SK-N-SH (cell line): Measurements from ENCODE around the gene CCT4. TPM values are rescaled to one million over a fixed set of nuclear protein-coding genes. Genes with fewer than 3 reads are reported as not detected.

ENCODE experiments used
- CTCF ChIA-PET: fragments of 300-600, 350-600 bp; formaldehyde crosslinking; extraction: SDS; loops from one replicate; lab custom pipeline; 2021; lab: Yijun Ruan, JAX
- POLR2A ChIA-PET: fragments of 350-600 bp; sonication (Branson Sonifier 250); formaldehyde crosslinking; extraction: SDS; loops from one replicate; lab custom pipeline; 2020; ENCODE audit warnings: antibody characterized with exemption, inconsistent platforms; lab: Yijun Ruan, JAX
- DNase-seq: peaks from one replicate; pipeline ENCODE4 v3.0.0; 2012
- H2AFZ ChIP-seq: fragments of 200-600 bp; sonication (generic); 2 replicates; pipeline ENCODE4 v1.8.1; 2016; ENCODE audit warnings: antibody characterized with exemption, mild to moderate bottlenecking, low read depth
- H3F3A ChIP-seq: fragments of 200-600 bp; sonication (generic); replicated peaks from 2 replicates; pipeline ENCODE3; 2016; ENCODE audit warnings: antibody characterized with exemption, mild to moderate bottlenecking; ENCODE audit not compliant: insufficient read depth
- H3K27ac ChIP-seq, 2 experiments: fragments of 200-500 bp in 1 of 2; fragments of 200-600 bp in 1 of 2; sonication (Bioruptor generic) in 1 of 2; sonication (generic), shearing (Covaris generic) in 1 of 2; 2 replicates each; pipeline versions ENCODE4 v1.5.1 to v1.6.1; 2014 to 2016; ENCODE audit warnings: low read depth in 2 of 2, inconsistent platforms in 1 of 2, low read length in 1 of 2, mild to moderate bottlenecking in 1 of 2, mixed read lengths in 1 of 2
- H3K27me3 ChIP-seq: fragments of 200-600 bp; sonication (generic), shearing (Covaris generic); 2 replicates; pipeline ENCODE4 v1.6.1; 2016; ENCODE audit warnings: mixed run types; ENCODE audit not compliant: insufficient read depth
- H3K36me3 ChIP-seq, 2 experiments: fragments of 200-500 bp in 1 of 2; fragments of 200-600 bp in 1 of 2; sonication (Bioruptor generic) in 1 of 2; sonication (generic) in 1 of 2; replicated peaks in 1 of 2; 2 replicates each; pipeline versions ENCODE3 to v1.5.1; 2014 to 2016; ENCODE audit warnings: low read length in 1 of 2, mild to moderate bottlenecking in 1 of 2; ENCODE audit not compliant: insufficient read depth in 2 of 2, control insufficient read depth in 1 of 2
- H3K4me1 ChIP-seq, 2 experiments: fragments of 200-500 bp in 1 of 2; fragments of 200-600 bp in 1 of 2; sonication (Bioruptor generic) in 1 of 2; sonication (generic), shearing (Covaris generic) in 1 of 2; 2 replicates each; pipeline versions ENCODE4 v1.5.1 to v1.6.1; 2014 to 2016; ENCODE audit warnings: low read depth in 1 of 2, low read length in 1 of 2, mixed run types in 1 of 2; ENCODE audit not compliant: insufficient read depth in 2 of 2, control insufficient read depth in 1 of 2
- H3K4me2 ChIP-seq: fragments of 200-600 bp; sonication (generic), shearing (Covaris generic); 2 replicates; pipeline ENCODE4 v1.6.1; 2017; ENCODE audit warnings: mixed run types
- H3K4me3 ChIP-seq, 2 experiments: fragments of 200-500 bp in 1 of 2; fragments of 200-600 bp in 1 of 2; sonication (Bioruptor generic) in 1 of 2; sonication (generic), shearing (Covaris generic) in 1 of 2; 2 replicates each; pipeline versions ENCODE4 v1.5.1 to v1.8.1; 2014 to 2016; ENCODE audit warnings: low read depth in 2 of 2, inconsistent platforms in 1 of 2, low read length in 1 of 2, mild to moderate bottlenecking in 1 of 2, mixed read lengths in 1 of 2, moderate library complexity in 1 of 2
- H3K79me2 ChIP-seq: fragments of 200-600 bp; sonication (generic); 2 replicates; pipeline ENCODE4 v1.8.1; 2017; ENCODE audit warnings: mild to moderate bottlenecking; ENCODE audit not compliant: insufficient read depth
- H3K9ac ChIP-seq: fragments of 200-600 bp; sonication (generic); 2 replicates; pipeline ENCODE4 v1.6.1; 2017; ENCODE audit warnings: mixed run types
- H3K9me2 ChIP-seq: fragments of 200-600 bp; sonication (generic); 2 replicates; pipeline ENCODE4 v1.6.1; 2017; ENCODE audit warnings: mixed run types
- H3K9me3 ChIP-seq: fragments of 200-600 bp; sonication (generic); 2 replicates; pipeline ENCODE4 v1.6.1; 2017; ENCODE audit warnings: mixed run types, mild to moderate bottlenecking, moderate library complexity
- H4K20me1 ChIP-seq: fragments of 200-600 bp; sonication (generic); 2 replicates; pipeline ENCODE4 v1.6.1; 2017; ENCODE audit warnings: mild to moderate bottlenecking, mixed run types; ENCODE audit not compliant: insufficient read depth
- EP300 ChIP-seq, 2 experiments: IDR thresholded peaks; 2 replicates each; pipeline versions ENCODE4 v1.4.0 to v1.6.1; 2012; ENCODE audit warnings: borderline replicate concordance in 1 of 2, low read depth in 1 of 2, low read length in 1 of 2
- EZH2phosphoT487 ChIP-seq: fragments of 200-600 bp; sonication (generic); IDR thresholded peaks from 2 replicates; pipeline ENCODE4 v1.6.1; 2017; ENCODE audit warnings: low read depth, mixed run types, mild to moderate bottlenecking, antibody characterized with exemption, moderate library complexity, borderline replicate concordance
- FOXJ3 ChIP-seq: sonication (generic); formaldehyde crosslinking; IDR thresholded peaks from 2 replicates; pipeline ENCODE4 v1.5.1; 2020; ENCODE audit warnings: mild to moderate bottlenecking, missing genetic modification reagents
- GABPA ChIP-seq: IDR thresholded peaks from 2 replicates; pipeline ENCODE4 v1.4.0; 2012; ENCODE audit warnings: low read depth, mild to moderate bottlenecking
- MEF2A ChIP-seq: IDR thresholded peaks from 2 replicates; pipeline ENCODE4 v1.4.0; 2012; ENCODE audit warnings: low read depth, borderline replicate concordance
- RAD21 ChIP-seq: IDR thresholded peaks from 2 replicates; pipeline ENCODE4 v1.6.1; 2012; ENCODE audit warnings: mild to moderate bottlenecking, low read length
- RFX5 ChIP-seq: IDR thresholded peaks from 2 replicates; pipeline ENCODE4 v1.6.1; 2012; ENCODE audit warnings: mild to moderate bottlenecking, improper control_type of control experiment, low read length
- SIN3A ChIP-seq: IDR thresholded peaks from 2 replicates; pipeline ENCODE4 v1.6.1; 2012; ENCODE audit warnings: low read depth, mild to moderate bottlenecking, low read length, moderate library complexity, borderline replicate concordance
- TAF1 ChIP-seq: IDR thresholded peaks from 2 replicates; pipeline ENCODE4 v1.6.1; 2012; ENCODE audit warnings: low read depth, mild to moderate bottlenecking, low read length, moderate library complexity, borderline replicate concordance
- TEAD4 ChIP-seq: IDR thresholded peaks from 2 replicates; pipeline ENCODE4 v1.4.0; 2012; ENCODE audit warnings: mild to moderate bottlenecking, borderline replicate concordance; ENCODE audit not compliant: insufficient read depth
- WGBS: methylation state at CpG from one replicate; pipeline ENCODE4 v1.1.6; 2017; ENCODE audit warnings: low lambda C conversion rate; 5-methylcytosine and 5-hydroxymethylcytosine counted together
- polyA plus RNA-seq, 3 experiments: library from polyadenylated mRNA; depleted of rRNA; stranded (reverse); fragments of >200 nt; gene quantifications; 2 replicates each; pipeline ENCODE4 v1.2.3, GENCODE V29; 2012
- TF ChIP-seq, protein P1 (sequence below): IDR thresholded peaks from 2 replicates; pipeline ENCODE4; 2012
- TF ChIP-seq, protein P2 (sequence below): IDR thresholded peaks from 2 replicates; pipeline ENCODE4 v1.4.0; 2012; ENCODE audit warnings: low read depth, borderline replicate concordance
- TF ChIP-seq, protein P3 (sequence below): IDR thresholded peaks from 2 replicates; pipeline ENCODE4 v1.6.1; 2012; ENCODE audit warnings: mild to moderate bottlenecking, low read depth, low read length, moderate library complexity
- TF ChIP-seq, protein P4 (sequence below): IDR thresholded peaks from 2 replicates; pipeline ENCODE4 v1.4.0; 2012; ENCODE audit warnings: low read depth, borderline replicate concordance

Gene CCT4
- polyA plus RNA-seq, 1 of the 3 experiments (the other 2 are of a cell fraction): 75.0 TPM

DNA sequence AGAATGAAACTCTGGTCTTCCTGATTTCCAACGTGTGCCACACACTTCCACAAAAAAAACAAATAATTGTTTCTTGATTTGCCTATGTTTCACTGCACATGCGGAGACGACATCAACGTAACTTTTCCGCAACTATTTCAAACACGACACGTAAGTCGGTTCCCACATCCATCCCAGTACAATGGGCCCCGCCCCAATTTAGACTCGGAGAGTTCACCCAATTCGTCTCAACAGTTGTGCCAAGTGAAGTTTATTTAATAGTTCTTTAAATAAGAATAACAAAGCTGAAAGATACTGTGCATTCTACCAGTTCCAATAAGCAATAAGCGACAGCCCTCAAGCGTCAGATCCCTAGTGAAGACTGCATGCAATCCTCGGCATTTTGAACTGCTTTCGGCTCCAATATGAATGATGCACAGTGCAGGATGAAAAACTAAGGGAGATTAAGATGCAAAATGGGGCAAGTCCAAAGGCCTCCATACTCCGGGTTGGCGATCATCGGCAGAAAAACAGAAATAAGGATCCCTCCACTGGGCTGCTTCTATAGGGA, 664 bp downstream of the CCT4 start:
- TF ChIP-seq, protein P1, sequence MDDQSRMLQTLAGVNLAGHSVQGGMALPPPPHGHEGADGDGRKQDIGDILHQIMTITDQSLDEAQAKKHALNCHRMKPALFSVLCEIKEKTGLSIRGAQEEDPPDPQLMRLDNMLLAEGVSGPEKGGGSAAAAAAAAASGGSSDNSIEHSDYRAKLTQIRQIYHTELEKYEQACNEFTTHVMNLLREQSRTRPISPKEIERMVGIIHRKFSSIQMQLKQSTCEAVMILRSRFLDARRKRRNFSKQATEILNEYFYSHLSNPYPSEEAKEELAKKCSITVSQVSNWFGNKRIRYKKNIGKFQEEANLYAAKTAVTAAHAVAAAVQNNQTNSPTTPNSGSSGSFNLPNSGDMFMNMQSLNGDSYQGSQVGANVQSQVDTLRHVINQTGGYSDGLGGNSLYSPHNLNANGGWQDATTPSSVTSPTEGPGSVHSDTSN: no peak
- TF ChIP-seq FOXJ3 (no peak), TAF1 (no peak), SIN3A (no peak), RFX5 (no peak), MEF2A (no peak), EZH2phosphoT487 (no peak), GABPA (no peak), TEAD4 (no peak), RAD21 (no peak), EP300 (IDR thresholded peaks at IDR 0.05; ENCODE audit: borderline replicate concordance in 1 of 2, low read depth in 1 of 2, low read length in 1 of 2) (no peak)
- TF ChIP-seq, protein P2, sequence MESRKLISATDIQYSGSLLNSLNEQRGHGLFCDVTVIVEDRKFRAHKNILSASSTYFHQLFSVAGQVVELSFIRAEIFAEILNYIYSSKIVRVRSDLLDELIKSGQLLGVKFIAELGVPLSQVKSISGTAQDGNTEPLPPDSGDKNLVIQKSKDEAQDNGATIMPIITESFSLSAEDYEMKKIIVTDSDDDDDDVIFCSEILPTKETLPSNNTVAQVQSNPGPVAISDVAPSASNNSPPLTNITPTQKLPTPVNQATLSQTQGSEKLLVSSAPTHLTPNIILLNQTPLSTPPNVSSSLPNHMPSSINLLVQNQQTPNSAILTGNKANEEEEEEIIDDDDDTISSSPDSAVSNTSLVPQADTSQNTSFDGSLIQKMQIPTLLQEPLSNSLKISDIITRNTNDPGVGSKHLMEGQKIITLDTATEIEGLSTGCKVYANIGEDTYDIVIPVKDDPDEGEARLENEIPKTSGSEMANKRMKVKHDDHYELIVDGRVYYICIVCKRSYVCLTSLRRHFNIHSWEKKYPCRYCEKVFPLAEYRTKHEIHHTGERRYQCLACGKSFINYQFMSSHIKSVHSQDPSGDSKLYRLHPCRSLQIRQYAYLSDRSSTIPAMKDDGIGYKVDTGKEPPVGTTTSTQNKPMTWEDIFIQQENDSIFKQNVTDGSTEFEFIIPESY: no peak
- TF ChIP-seq, protein P3, sequence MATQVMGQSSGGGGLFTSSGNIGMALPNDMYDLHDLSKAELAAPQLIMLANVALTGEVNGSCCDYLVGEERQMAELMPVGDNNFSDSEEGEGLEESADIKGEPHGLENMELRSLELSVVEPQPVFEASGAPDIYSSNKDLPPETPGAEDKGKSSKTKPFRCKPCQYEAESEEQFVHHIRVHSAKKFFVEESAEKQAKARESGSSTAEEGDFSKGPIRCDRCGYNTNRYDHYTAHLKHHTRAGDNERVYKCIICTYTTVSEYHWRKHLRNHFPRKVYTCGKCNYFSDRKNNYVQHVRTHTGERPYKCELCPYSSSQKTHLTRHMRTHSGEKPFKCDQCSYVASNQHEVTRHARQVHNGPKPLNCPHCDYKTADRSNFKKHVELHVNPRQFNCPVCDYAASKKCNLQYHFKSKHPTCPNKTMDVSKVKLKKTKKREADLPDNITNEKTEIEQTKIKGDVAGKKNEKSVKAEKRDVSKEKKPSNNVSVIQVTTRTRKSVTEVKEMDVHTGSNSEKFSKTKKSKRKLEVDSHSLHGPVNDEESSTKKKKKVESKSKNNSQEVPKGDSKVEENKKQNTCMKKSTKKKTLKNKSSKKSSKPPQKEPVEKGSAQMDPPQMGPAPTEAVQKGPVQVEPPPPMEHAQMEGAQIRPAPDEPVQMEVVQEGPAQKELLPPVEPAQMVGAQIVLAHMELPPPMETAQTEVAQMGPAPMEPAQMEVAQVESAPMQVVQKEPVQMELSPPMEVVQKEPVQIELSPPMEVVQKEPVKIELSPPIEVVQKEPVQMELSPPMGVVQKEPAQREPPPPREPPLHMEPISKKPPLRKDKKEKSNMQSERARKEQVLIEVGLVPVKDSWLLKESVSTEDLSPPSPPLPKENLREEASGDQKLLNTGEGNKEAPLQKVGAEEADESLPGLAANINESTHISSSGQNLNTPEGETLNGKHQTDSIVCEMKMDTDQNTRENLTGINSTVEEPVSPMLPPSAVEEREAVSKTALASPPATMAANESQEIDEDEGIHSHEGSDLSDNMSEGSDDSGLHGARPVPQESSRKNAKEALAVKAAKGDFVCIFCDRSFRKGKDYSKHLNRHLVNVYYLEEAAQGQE: no peak
- TF ChIP-seq, protein P4, sequence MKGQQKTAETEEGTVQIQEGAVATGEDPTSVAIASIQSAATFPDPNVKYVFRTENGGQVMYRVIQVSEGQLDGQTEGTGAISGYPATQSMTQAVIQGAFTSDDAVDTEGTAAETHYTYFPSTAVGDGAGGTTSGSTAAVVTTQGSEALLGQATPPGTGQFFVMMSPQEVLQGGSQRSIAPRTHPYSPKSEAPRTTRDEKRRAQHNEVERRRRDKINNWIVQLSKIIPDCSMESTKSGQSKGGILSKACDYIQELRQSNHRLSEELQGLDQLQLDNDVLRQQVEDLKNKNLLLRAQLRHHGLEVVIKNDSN: no peak
- CTCF ChIA-PET: no interaction called here
- under 1% methylated on average over 18 of the region's 18 CpGs for WGBS

More for the DNA sequence above, 664 bp downstream of the CCT4 start:
- peak overlapping the region; percentile 72 to 98 for H3K4me3 ChIP-seq
- peak; percentile 36 for DNase-seq
- H2AFZ ChIP-seq: peak overlapping the region; percentile 87; the same call in 1 of the 2 replicates
- H3K9me3 ChIP-seq: no peaks in the 10 kb centered on the region
- peaks cover 19 to 37% of the 10 kb centered on the region in 2 experiments for H3K36me3 ChIP-seq
- POLR2A ChIA-PET: interaction anchor here (1.8 kb wide), 1 partner anchor 34 kb away, joined by 5 read pairs; the partner anchor contains the start of gene FAM161A
- peaks cover 39% of the 10 kb centered on the region for H4K20me1 ChIP-seq
- H3K4me2 ChIP-seq: peak overlapping the region; percentile 82
- no peaks in the 10 kb centered on the region for H3K9me2 ChIP-seq
- H3K27me3 ChIP-seq: no peaks in the 10 kb centered on the region
- H3K9ac ChIP-seq: peak overlapping the region; percentile 97
- peaks cover 6% of the 10 kb centered on the region for H3F3A ChIP-seq
- H3K27ac ChIP-seq: peak overlapping the region; percentile 88 to 90
- H3K4me1 ChIP-seq: peaks cover 4 to 5% of the 10 kb centered on the region in 2 experiments; a peak in 1 of 4 replicates
- peaks cover 57% of the 10 kb centered on the region for H3K79me2 ChIP-seq
